GM12878 (cell line): Measurements from ENCODE around the gene C3AR1.

Experiments used
- BACH1 ChIP-seq: fragments of 450-650 bp; IDR thresholded peaks from 2 replicates; pipeline ENCODE4 v1.6.1; 2017; ENCODE audit warnings: mild to moderate bottlenecking, borderline replicate concordance
- HDAC2 ChIP-seq: fragments of 200-600 bp; sonication (generic); IDR thresholded peaks from 2 replicates; pipeline ENCODE4 v1.6.1; 2017
- MYC ChIP-seq: IDR thresholded peaks from 2 replicates; pipeline ENCODE4 v1.6.1; 2011; ENCODE audit warnings: mild to moderate bottlenecking, low read length, moderate library complexity, inconsistent platforms; ENCODE audit not compliant: insufficient read depth, insufficient replicate concordance, insufficient read length, severe bottlenecking
- NBN ChIP-seq: fragments of 450-650 bp; IDR thresholded peaks from 2 replicates; pipeline ENCODE4 v1.6.1; 2016
- RAD51 ChIP-seq: fragments of 450-650 bp; IDR thresholded peaks from 2 replicates; pipeline ENCODE4 v1.6.1; 2016; ENCODE audit warnings: moderate library complexity, mild to moderate bottlenecking, inconsistent platforms
- SMC3 ChIP-seq: IDR thresholded peaks from 2 replicates; pipeline ENCODE4 v1.6.1; 2011; ENCODE audit warnings: low read length, improper control_type of control experiment, borderline replicate concordance
- TF ChIP-seq, protein P1 (sequence below), 3 experiments: IDR thresholded peaks in 2 of 3; conservative IDR thresholded peaks in 1 of 3; 2 replicates each; pipeline ENCODE4 v1.5.1; 2011; ENCODE audit warnings: low read depth in 3 of 3, low read length in 3 of 3, mild to moderate bottlenecking in 3 of 3, control low read depth in 2 of 3, moderate library complexity in 2 of 3, inconsistent platforms in 1 of 3, mixed read lengths in 1 of 3; ENCODE audit not compliant: control insufficient read depth in 2 of 3, insufficient read depth in 1 of 3; ENCODE audit errors: extremely low read depth in 1 of 3

DNA sequence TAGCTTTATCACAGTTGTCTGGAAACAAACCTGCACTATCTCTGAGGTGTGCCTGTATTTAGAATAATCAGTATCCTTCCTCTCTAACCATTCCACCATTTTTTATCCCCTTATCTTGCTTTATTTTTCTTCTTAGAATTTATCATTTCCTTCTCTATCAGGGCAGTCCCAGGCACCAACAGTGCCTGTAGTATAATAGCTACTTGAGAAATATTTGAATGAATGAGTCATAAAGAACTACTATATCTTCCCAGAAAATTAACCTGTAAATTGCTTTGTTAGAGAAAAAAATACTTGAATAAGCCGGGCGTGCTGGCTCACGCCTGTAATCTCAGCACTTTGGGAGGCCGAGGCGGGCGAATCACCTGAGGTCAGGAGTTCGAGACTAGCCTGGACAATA, 54.8 kb downstream of the C3AR1 start:
- no peak for TF ChIP-seq MYC
- TF ChIP-seq HDAC2: no peak
- TF ChIP-seq BACH1: no peak
- TF ChIP-seq, protein P1, sequence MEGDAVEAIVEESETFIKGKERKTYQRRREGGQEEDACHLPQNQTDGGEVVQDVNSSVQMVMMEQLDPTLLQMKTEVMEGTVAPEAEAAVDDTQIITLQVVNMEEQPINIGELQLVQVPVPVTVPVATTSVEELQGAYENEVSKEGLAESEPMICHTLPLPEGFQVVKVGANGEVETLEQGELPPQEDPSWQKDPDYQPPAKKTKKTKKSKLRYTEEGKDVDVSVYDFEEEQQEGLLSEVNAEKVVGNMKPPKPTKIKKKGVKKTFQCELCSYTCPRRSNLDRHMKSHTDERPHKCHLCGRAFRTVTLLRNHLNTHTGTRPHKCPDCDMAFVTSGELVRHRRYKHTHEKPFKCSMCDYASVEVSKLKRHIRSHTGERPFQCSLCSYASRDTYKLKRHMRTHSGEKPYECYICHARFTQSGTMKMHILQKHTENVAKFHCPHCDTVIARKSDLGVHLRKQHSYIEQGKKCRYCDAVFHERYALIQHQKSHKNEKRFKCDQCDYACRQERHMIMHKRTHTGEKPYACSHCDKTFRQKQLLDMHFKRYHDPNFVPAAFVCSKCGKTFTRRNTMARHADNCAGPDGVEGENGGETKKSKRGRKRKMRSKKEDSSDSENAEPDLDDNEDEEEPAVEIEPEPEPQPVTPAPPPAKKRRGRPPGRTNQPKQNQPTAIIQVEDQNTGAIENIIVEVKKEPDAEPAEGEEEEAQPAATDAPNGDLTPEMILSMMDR (IDR thresholded peaks at IDR 0.05 in 2 of 3, conservative IDR thresholded peaks at IDR 0.05 in 1 of 3; ENCODE audit: control insufficient read depth in 2 of 3, extremely low read depth in 1 of 3, insufficient read depth in 1 of 3, low read depth in 3 of 3, low read length in 3 of 3): no peak
- no peak for TF ChIP-seq RAD51
- no peak for TF ChIP-seq SMC3
- TF ChIP-seq NBN: no peak
